Lower lobe of right lung (tissue), 2 donors: Measurements from ENCODE around the gene H1-8. TPM values are rescaled to one million over a fixed set of nuclear protein-coding genes. Genes with fewer than 3 reads are reported as not detected.

Experiments
- ATAC-seq, 2 donors: fragments of 200-7000 bp; cut with Tn5 transposase; one replicate each; pipeline ENCODE4 v1.9.1; 2020 to 2022; ENCODE audit warnings: mild to moderate bottlenecking in 2 of 2, moderate library complexity in 2 of 2
- DNase-seq: peaks from one replicate; pipeline ENCODE4 v3.0.0-alpha.2; 2020
- H3K27ac ChIP-seq: fragments of 200-600 bp; one replicate; pipeline ENCODE4 v1.8.0; 2022
- H3K27me3 ChIP-seq: fragments of 200-600 bp; one replicate; pipeline ENCODE4 v1.8.0; 2022; ENCODE audit warnings: low read depth
- H3K36me3 ChIP-seq: fragments of 200-600 bp; one replicate; pipeline ENCODE4 v1.8.0; 2022; ENCODE audit warnings: mild to moderate bottlenecking
- H3K4me1 ChIP-seq: fragments of 200-600 bp; one replicate; pipeline ENCODE4 v1.8.0; 2022
- H3K4me3 ChIP-seq: fragments of 200-600 bp; one replicate; pipeline ENCODE4 v1.8.0; 2022; ENCODE audit warnings: mild to moderate bottlenecking
- H3K9me3 ChIP-seq: fragments of 200-600 bp; one replicate; pipeline ENCODE4 v1.8.0; 2022
- CTCF ChIP-seq: fragments of 200-600 bp; IDR thresholded peaks from one replicate; pipeline ENCODE4 v1.8.0; 2022; ENCODE audit warnings: antibody characterized with exemption, mild to moderate bottlenecking
- intact Hi-C: fragments of 100-400 bp; cut with DNase I; formaldehyde crosslinking; loops from one replicate; pipeline ENCODE4 v1.11.0; 2022
- total RNA-seq: library from RNA; stranded (reverse); fragmentation: NEBNext Ultra II Directional; extraction: Animal tissue kit (Norgen Biotek cat#: 25700); gene quantifications from one replicate; pipeline ENCODE4 v1.2.1, GENCODE V29; 2021
- donor health status: DM: no; HTN: yes; CAD: no; lungs with severe emphysema.

Gene H1-8
- total RNA-seq, 1 donor from 2014 or later, result not detected

- no peak for TF ChIP-seq CTCF
- Histone ChIP-seq H3K27me3 (no peaks in the 10 kb centered on the region), H3K36me3 (no peaks in the 10 kb centered on the region), H3K4me1 (no peaks in the 10 kb centered on the region), H3K4me3 (no peak overlapping the region), H3K27ac (no peak overlapping the region), H3K9me3 (no peaks in the 10 kb centered on the region)
- DNase-seq (no peak), ATAC-seq (no peak)
- intact Hi-C loops, result no loop called here
Measured at GRCh38 chr3:129532261-129532660, 10.7 kb upstream of the H1-8 start.

- no peaks in the 10 kb centered on the region for H3K27me3 ChIP-seq
- no peaks in the 10 kb centered on the region for H3K4me1 ChIP-seq
- TF ChIP-seq CTCF, result no peak
- no peak overlapping the region for H3K4me3 ChIP-seq
- no peaks in the 10 kb centered on the region for H3K36me3 ChIP-seq
- intact Hi-C loops, result no loop called here
- ATAC-seq (no peak), DNase-seq (no peak)
- no peaks in the 10 kb centered on the region for H3K9me3 ChIP-seq
- H3K27ac ChIP-seq, result no peak overlapping the region
Measured at GRCh38 chr3:129533406-129533805, 9.6 kb upstream of the H1-8 start.

GRCh38 chr3:129534428-129535027, 8.4 kb upstream of the H1-8 start:
- Histone ChIP-seq H3K27me3 (no peaks in the 10 kb centered on the region), H3K9me3 (no peaks in the 10 kb centered on the region), H3K4me3 (no peak overlapping the region), H3K36me3 (no peaks in the 10 kb centered on the region), H3K27ac (no peak overlapping the region), H3K4me1 (no peaks in the 10 kb centered on the region)
- intact Hi-C loops, result no loop called here
- no peak for ATAC-seq
- no peak for TF ChIP-seq CTCF
- no peak for DNase-seq

- ATAC-seq (no peak), DNase-seq (no peak)
- TF ChIP-seq CTCF, result no peak
- Histone ChIP-seq H3K27me3 (no peaks in the 10 kb centered on the region), H3K4me3 (no peak overlapping the region), H3K4me1 (no peaks in the 10 kb centered on the region), H3K9me3 (no peaks in the 10 kb centered on the region), H3K36me3 (no peaks in the 10 kb centered on the region), H3K27ac (no peak overlapping the region)
- intact Hi-C loops, result no loop called here
Measured at GRCh38 chr3:129535075-129535474, 7.9 kb upstream of the H1-8 start.

GRCh38 chr3:129536374-129536667, 6.7 kb upstream of the H1-8 start:
- Histone ChIP-seq H3K9me3 (no peaks in the 10 kb centered on the region), H3K27me3 (no peaks in the 10 kb centered on the region), H3K4me1 (no peaks in the 10 kb centered on the region), H3K36me3 (no peaks in the 10 kb centered on the region), H3K4me3 (no peak overlapping the region), H3K27ac (no peak overlapping the region)
- no peak for TF ChIP-seq CTCF
- ATAC-seq (no peak), DNase-seq (no peak)
- intact Hi-C loops, result no loop called here

GRCh38 chr3:129536804-129537203, 6.2 kb upstream of the H1-8 start:
- H3K4me3 ChIP-seq, result no peak overlapping the region
- no peaks in the 10 kb centered on the region for H3K36me3 ChIP-seq
- TF ChIP-seq CTCF, result no peak
- no peaks in the 10 kb centered on the region for H3K9me3 ChIP-seq
- intact Hi-C loops, result no loop called here
- no peak for ATAC-seq
- H3K27me3 ChIP-seq, result no peaks in the 10 kb centered on the region
- H3K27ac ChIP-seq, result no peak overlapping the region
- no peaks in the 10 kb centered on the region for H3K4me1 ChIP-seq
- no peak for DNase-seq
